Measurements from ENCODE around the gene PDGFRB. TPM values are rescaled to one million over a fixed set of nuclear protein-coding genes. Genes with fewer than 3 reads are reported as not detected.

PDGFRB gene
- total RNA-seq, 1 donor: 531 TPM

- peaks cover 21% of the 10 kb centered on the region for H3K4me1 ChIP-seq (ENCODE audit: insufficient read depth, low read length)
- no peak overlapping the region for H3K4me3 ChIP-seq (ENCODE audit: insufficient read depth, low read length)
- no peaks in the 10 kb centered on the region for H3K79me2 ChIP-seq (ENCODE audit: insufficient read depth, low read length)
- DNase-seq (ENCODE audit: insufficient read length, low spot score, missing footprints): no peak
- H3K4me2 ChIP-seq (ENCODE audit: insufficient read depth, low read length): no peak overlapping the region
- no peaks in the 10 kb centered on the region for H3K27me3 ChIP-seq (ENCODE audit: insufficient read depth, low read length)
- H3K9me3 ChIP-seq (ENCODE audit: low read depth, low read length): no peaks in the 10 kb centered on the region
- TF ChIP-seq CTCF (IDR thresholded peaks at IDR 0.05; ENCODE audit: extremely low read depth, low read depth, low read length): no peak
- no peaks in the 10 kb centered on the region for H4K20me1 ChIP-seq (ENCODE audit: insufficient read depth, low read length)
- no peak overlapping the region for H3K27ac ChIP-seq (ENCODE audit: low read depth, low read length)
- no peak overlapping the region for H2AFZ ChIP-seq (ENCODE audit: low read length)
- H3K36me3 ChIP-seq (ENCODE audit: insufficient read depth, low read length): peaks cover 56% of the 10 kb centered on the region
These were observed 41.5 kb downstream of the PDGFRB start for GRCh38 chr5:150114102-150114641.

GRCh38 chr5:150113047-150113744 is 42.4 kb downstream of the PDGFRB start:
- no peaks in the 10 kb centered on the region for H3K27me3 ChIP-seq (ENCODE audit: insufficient read depth, low read length)

GRCh38 chr5:150112201-150113046 is 43.2 kb downstream of the PDGFRB start:
- no peak for TF ChIP-seq CTCF (IDR thresholded peaks at IDR 0.05; ENCODE audit: extremely low read depth, low read depth, low read length)
- Histone ChIP-seq H3K4me2 (ENCODE audit: insufficient read depth, low read length) (no peak overlapping the region), H3K36me3 (ENCODE audit: insufficient read depth, low read length) (peaks cover 40% of the 10 kb centered on the region), H3K27ac (ENCODE audit: low read depth, low read length) (peak overlapping the region; percentile 71), H3K9me3 (ENCODE audit: low read depth, low read length) (no peaks in the 10 kb centered on the region), H4K20me1 (ENCODE audit: insufficient read depth, low read length) (no peaks in the 10 kb centered on the region), H3K4me3 (ENCODE audit: insufficient read depth, low read length) (no peak overlapping the region), H3K4me1 (ENCODE audit: insufficient read depth, low read length) (peaks cover 25% of the 10 kb centered on the region), H2AFZ (ENCODE audit: low read length) (peak overlapping the region; percentile 0), H3K79me2 (ENCODE audit: insufficient read depth, low read length) (no peaks in the 10 kb centered on the region), H3K27me3 (ENCODE audit: insufficient read depth, low read length) (no peaks in the 10 kb centered on the region)
- peak; percentile 98 for DNase-seq (ENCODE audit: insufficient read length, low spot score, missing footprints)

More at GRCh38 chr5:150113047-150113744, 42.4 kb downstream of the PDGFRB start:
- Histone ChIP-seq H3K9me3 (ENCODE audit: low read depth, low read length) (no peaks in the 10 kb centered on the region), H3K4me3 (ENCODE audit: insufficient read depth, low read length) (no peak overlapping the region), H3K4me1 (ENCODE audit: insufficient read depth, low read length) (peaks cover 23% of the 10 kb centered on the region), H2AFZ (ENCODE audit: low read length) (no peak overlapping the region), H3K79me2 (ENCODE audit: insufficient read depth, low read length) (no peaks in the 10 kb centered on the region), H3K36me3 (ENCODE audit: insufficient read depth, low read length) (peaks cover 47% of the 10 kb centered on the region), H3K27ac (ENCODE audit: low read depth, low read length) (peak overlapping the region; percentile 71), H3K4me2 (ENCODE audit: insufficient read depth, low read length) (no peak overlapping the region), H4K20me1 (ENCODE audit: insufficient read depth, low read length) (no peaks in the 10 kb centered on the region)
- no peak for TF ChIP-seq CTCF (IDR thresholded peaks at IDR 0.05; ENCODE audit: extremely low read depth, low read depth, low read length)
- peak; percentile 84 for DNase-seq (ENCODE audit: insufficient read length, low spot score, missing footprints)

GRCh38 chr5:150111122-150111521 is 44.5 kb downstream of the PDGFRB start:
- no peak for DNase-seq (ENCODE audit: insufficient read length, low spot score, missing footprints)
- no peaks in the 10 kb centered on the region for H3K27me3 ChIP-seq (ENCODE audit: insufficient read depth, low read length)
- H4K20me1 ChIP-seq (ENCODE audit: insufficient read depth, low read length): no peaks in the 10 kb centered on the region
- H3K4me2 ChIP-seq (ENCODE audit: insufficient read depth, low read length): no peak overlapping the region
- H3K27ac ChIP-seq (ENCODE audit: low read depth, low read length): no peak overlapping the region
- H3K79me2 ChIP-seq (ENCODE audit: insufficient read depth, low read length): no peaks in the 10 kb centered on the region
- no peak overlapping the region for H3K4me3 ChIP-seq (ENCODE audit: insufficient read depth, low read length)
- peaks cover 25% of the 10 kb centered on the region for H3K4me1 ChIP-seq (ENCODE audit: insufficient read depth, low read length)
- H3K9me3 ChIP-seq (ENCODE audit: low read depth, low read length): no peaks in the 10 kb centered on the region
- no peak for TF ChIP-seq CTCF (IDR thresholded peaks at IDR 0.05; ENCODE audit: extremely low read depth, low read depth, low read length)
- peaks cover 29% of the 10 kb centered on the region for H3K36me3 ChIP-seq (ENCODE audit: insufficient read depth, low read length)
- no peak overlapping the region for H2AFZ ChIP-seq (ENCODE audit: low read length)
